ENCODE measurements around the gene C9orf50.

The C9orf50 gene

GRCh38 chr9:129568560-129569501, 52.1 kb downstream of the C9orf50 start:
- no peak for DNase-seq

DNA sequence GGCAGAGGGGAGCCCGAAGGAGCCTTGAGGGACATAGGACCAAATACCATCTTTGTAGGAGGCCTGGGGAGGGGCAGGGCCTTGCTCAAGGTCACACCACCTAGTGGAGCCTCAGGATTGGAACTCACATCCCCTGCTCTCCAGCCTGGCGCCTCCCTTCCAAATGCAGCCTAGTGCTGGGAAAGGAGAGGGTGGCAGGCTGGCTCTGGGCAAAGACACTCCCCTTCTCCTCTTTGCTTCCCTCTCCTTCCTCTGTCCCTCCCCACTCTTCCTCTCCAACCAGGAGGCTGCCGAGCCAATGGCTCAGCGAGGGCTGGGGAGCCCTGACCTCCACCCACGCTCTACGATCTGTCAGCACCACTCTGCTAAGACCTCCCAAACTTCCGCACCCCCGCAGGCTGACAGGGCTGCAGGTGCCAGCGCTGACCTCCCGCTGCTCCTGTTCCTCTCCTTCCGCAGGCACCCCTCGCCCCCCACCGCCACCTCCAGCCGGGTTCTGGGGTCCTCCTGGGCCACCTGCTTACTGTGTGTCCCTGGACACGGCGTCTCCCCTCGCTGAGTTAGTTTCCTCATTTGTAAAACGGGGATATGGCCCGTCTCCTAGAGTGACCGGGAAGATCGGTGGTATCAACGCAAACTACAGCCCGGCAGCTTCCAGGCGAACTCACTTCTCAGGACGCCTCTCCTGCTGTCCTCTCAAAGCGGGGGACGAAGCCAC, 52.9 kb downstream of the C9orf50 start:
- DNase-seq: no peak

GRCh38 chr9:129567329-129567728, 53.6 kb downstream of the C9orf50 start:
- no peak for DNase-seq

DNA sequence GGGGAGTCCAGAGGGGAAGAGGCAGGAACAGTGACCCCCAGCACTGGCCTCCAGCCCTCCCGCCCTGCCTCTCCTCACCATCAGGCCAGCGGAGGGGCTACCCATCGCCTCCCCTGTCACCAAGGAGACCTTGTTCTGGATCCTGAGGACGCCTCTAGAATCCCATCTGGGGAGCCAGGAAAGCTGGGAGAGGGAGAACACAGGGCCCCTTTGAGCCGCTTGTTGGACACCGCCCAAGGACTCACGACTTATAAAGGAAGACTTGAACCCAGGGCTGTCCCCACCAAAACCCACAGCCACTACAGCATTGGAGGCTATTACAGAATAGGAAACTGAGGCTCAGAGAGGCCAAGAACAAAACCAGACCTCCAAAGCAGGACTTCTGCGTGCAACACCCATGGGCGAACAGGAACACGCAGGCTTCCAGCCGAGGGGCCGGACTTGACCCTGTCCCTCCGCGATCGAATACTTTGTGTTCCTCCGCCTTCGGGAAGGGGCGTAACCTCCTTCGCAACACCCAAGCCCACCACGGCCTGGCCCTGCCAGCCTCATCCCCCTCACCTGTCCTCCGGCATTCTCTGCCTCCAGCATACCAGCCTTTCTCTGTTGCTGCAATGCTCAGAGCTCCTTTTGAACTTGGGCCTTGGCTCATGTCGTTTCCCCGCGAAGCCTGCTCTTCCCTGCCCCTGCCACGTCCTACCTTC, 54.2 kb downstream of the C9orf50 start:
- DNase-seq: no peak

GRCh38 chr9:129562917-129563316, 58.0 kb downstream of the C9orf50 start:
- no peak for DNase-seq

DNA sequence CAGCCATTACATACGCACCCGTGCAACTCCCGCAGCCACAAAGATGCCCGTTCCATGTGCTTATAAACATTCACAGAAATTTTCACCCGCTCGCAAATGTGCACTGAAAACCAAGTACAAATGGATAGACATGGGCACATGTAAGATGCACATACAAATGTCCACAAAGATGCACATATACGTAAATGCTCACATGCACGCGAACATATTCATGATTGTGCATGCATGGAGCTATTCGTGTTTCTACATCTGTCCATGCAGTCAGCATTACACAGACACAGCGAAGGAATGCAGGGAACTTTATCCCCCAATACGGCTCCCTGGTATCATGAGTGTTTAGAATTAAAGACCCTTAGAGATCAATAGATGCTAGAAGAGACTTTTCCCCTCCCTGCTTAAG, 58.4 kb downstream of the C9orf50 start:
- no peak for DNase-seq
